ENCODE data around the gene TRPV3. TPM values are rescaled to one million over a fixed set of nuclear protein-coding genes. Genes with fewer than 3 reads are reported as not detected.

Gene TRPV3
- total RNA-seq, 3 donors from 2014 or later (not counting 1 experiment from before 2014, with no cell fraction given): 5.6 to 10.3 (median 7.6) TPM

DNA sequence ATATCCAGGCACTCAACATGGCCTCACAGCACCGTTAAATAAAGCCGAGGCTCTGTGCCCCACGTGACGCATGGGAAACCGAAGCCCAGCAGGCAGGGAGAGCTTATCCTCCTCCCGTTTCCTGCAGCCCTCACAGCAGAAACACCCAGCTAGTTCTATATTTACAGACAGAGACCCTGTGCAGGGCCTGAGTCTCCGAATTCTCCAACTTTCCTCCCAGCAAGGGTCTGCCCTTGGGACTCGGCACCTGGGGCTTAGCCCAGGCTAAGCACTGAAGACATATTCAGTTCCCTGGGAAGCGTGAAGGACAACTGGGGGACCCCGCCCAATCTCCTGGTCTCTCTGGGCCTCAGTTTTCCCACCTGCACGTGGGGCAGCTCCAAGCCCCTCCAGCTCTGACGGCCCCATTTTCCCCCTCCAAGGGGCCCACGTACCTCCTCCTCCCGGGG, 29.2 kb downstream of the TRPV3 start:
- Mint-ChIP-seq H3K9me3 (no peaks in the 10 kb centered on the region), H3K4me3 (no peak overlapping the region), H3K27ac (no peak overlapping the region), H3K4me1 (no peaks in the 10 kb centered on the region), H3K27me3 (ENCODE audit: low read depth in 2 of 2) (no peaks in the 10 kb centered on the region), H3K36me3 (no peaks in the 10 kb centered on the region)
- intact Hi-C loops (cut with micrococcal nuclease): no loop called here
- H3K9me3 ChIP-seq (ENCODE audit: control insufficient read depth, insufficient read depth, low read length): no peaks in the 10 kb centered on the region
- 84% methylated on average over 12 of the region's 14 CpGs for WGBS (ENCODE audit: insufficient coverage)
- H3K27me3 ChIP-seq (ENCODE audit: control insufficient read depth, insufficient read depth, low read length): no peaks in the 10 kb centered on the region
- no peak overlapping the region for H3K4me3 ChIP-seq (ENCODE audit: low read length)
- no peak overlapping the region for H3K27ac ChIP-seq (ENCODE audit: low read length)
- no peak for DNase-seq
- no peaks in the 10 kb centered on the region for H3K36me3 ChIP-seq (ENCODE audit: control insufficient read depth, insufficient read depth, low read length)
- TF ChIP-seq, protein P1, sequence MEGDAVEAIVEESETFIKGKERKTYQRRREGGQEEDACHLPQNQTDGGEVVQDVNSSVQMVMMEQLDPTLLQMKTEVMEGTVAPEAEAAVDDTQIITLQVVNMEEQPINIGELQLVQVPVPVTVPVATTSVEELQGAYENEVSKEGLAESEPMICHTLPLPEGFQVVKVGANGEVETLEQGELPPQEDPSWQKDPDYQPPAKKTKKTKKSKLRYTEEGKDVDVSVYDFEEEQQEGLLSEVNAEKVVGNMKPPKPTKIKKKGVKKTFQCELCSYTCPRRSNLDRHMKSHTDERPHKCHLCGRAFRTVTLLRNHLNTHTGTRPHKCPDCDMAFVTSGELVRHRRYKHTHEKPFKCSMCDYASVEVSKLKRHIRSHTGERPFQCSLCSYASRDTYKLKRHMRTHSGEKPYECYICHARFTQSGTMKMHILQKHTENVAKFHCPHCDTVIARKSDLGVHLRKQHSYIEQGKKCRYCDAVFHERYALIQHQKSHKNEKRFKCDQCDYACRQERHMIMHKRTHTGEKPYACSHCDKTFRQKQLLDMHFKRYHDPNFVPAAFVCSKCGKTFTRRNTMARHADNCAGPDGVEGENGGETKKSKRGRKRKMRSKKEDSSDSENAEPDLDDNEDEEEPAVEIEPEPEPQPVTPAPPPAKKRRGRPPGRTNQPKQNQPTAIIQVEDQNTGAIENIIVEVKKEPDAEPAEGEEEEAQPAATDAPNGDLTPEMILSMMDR (IDR thresholded peaks at IDR 0.05): no peak
- ATAC-seq: no peak
- H3K4me1 ChIP-seq (ENCODE audit: control insufficient read depth, insufficient read depth, low read length): no peaks in the 10 kb centered on the region

DNA sequence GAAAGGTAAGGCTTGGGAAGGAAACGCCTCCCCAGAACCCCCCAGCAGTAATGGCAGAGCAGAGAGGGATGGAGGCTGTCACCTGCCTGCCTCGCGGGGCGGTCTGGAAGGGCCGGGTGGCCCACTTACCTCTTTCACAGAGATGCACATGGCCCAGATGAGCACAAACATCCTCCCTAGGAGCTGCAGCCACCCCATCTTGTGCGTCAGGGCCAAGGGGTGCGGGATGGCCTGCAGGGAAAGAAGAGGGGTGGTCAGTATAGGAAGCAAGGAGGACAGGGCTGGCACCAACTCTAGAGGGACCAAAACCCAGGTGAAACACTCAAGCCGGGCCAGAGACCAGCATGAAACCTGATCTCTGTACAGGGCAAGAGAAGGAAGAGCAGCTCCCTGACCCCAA, 29.7 kb downstream of the TRPV3 start:
- Histone ChIP-seq H3K4me3 (ENCODE audit: low read length) (no peak overlapping the region), H3K4me1 (ENCODE audit: control insufficient read depth, insufficient read depth, low read length) (no peaks in the 10 kb centered on the region), H3K9me3 (ENCODE audit: control insufficient read depth, insufficient read depth, low read length) (no peaks in the 10 kb centered on the region), H3K36me3 (ENCODE audit: control insufficient read depth, insufficient read depth, low read length) (no peaks in the 10 kb centered on the region), H3K27me3 (ENCODE audit: control insufficient read depth, insufficient read depth, low read length) (no peaks in the 10 kb centered on the region), H3K27ac (ENCODE audit: low read length) (no peak overlapping the region)
- WGBS (ENCODE audit: insufficient coverage): 92% methylated on average over 8 of the region's 8 CpGs
- Mint-ChIP-seq H3K36me3 (no peaks in the 10 kb centered on the region), H3K4me3 (no peak overlapping the region), H3K4me1 (no peaks in the 10 kb centered on the region), H3K27ac (no peak overlapping the region), H3K9me3 (no peaks in the 10 kb centered on the region), H3K27me3 (ENCODE audit: low read depth in 2 of 2) (no peaks in the 10 kb centered on the region)
- intact Hi-C loops (cut with micrococcal nuclease): no loop called here
- TF ChIP-seq, protein P1 (IDR thresholded peaks at IDR 0.05): no peak
- ATAC-seq: no peak
- DNase-seq: no peak

GRCh38 chr17:3527468-3527867, 30.1 kb downstream of the TRPV3 start:
- ATAC-seq: no peak
- H3K27ac ChIP-seq (ENCODE audit: low read length): no peak overlapping the region
- WGBS (ENCODE audit: insufficient coverage): 92% methylated on average over 4 of the region's 5 CpGs
- no peak overlapping the region for H3K4me3 Mint-ChIP-seq
- H3K4me1 ChIP-seq (ENCODE audit: control insufficient read depth, insufficient read depth, low read length): no peaks in the 10 kb centered on the region
- no peaks in the 10 kb centered on the region for H3K27me3 Mint-ChIP-seq (ENCODE audit: low read depth in 2 of 2)
- no peak overlapping the region for H3K4me3 ChIP-seq (ENCODE audit: low read length)
- H3K36me3 ChIP-seq (ENCODE audit: control insufficient read depth, insufficient read depth, low read length): no peaks in the 10 kb centered on the region
- H3K27ac Mint-ChIP-seq: no peak overlapping the region
- intact Hi-C loops (cut with micrococcal nuclease): no loop called here
- no peaks in the 10 kb centered on the region for H3K4me1 Mint-ChIP-seq
- H3K9me3 ChIP-seq (ENCODE audit: control insufficient read depth, insufficient read depth, low read length): no peaks in the 10 kb centered on the region
- H3K27me3 ChIP-seq (ENCODE audit: control insufficient read depth, insufficient read depth, low read length): no peaks in the 10 kb centered on the region
- no peaks in the 10 kb centered on the region for H3K9me3 Mint-ChIP-seq
- DNase-seq: no peak
- TF ChIP-seq, protein P1 (IDR thresholded peaks at IDR 0.05): no peak
- no peaks in the 10 kb centered on the region for H3K36me3 Mint-ChIP-seq

DNA sequence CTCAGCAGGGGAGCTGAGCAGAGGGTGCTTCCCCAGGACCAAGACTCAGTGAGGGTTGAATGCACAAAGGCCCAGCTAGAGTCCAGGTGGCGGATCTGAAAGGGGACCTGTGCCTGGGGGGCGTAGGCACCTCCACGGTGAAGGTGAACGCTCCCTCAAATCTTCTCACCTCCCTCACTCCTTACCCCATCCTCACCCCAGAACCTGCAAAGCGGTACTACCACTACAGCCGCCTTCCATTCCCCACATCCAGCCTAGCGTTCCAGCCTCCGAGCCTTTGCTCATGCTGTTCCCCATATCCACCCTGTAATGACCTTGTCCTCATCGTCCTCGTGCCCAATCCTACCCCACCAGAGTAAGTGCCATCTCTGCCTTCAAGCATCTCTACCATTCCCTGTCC, 30.6 kb downstream of the TRPV3 start:
- H3K27me3 ChIP-seq (ENCODE audit: control insufficient read depth, insufficient read depth, low read length): no peaks in the 10 kb centered on the region
- ATAC-seq: no peak
- Mint-ChIP-seq H3K36me3 (no peaks in the 10 kb centered on the region), H3K27ac (no peak overlapping the region), H3K9me3 (no peaks in the 10 kb centered on the region), H3K27me3 (ENCODE audit: low read depth in 2 of 2) (no peaks in the 10 kb centered on the region), H3K4me1 (no peaks in the 10 kb centered on the region), H3K4me3 (no peak overlapping the region)
- WGBS (ENCODE audit: insufficient coverage): 94% methylated on average over 10 of the region's 10 CpGs
- intact Hi-C loops (cut with micrococcal nuclease): no loop called here
- no peak for DNase-seq
- no peak overlapping the region for H3K27ac ChIP-seq (ENCODE audit: low read length)
- no peaks in the 10 kb centered on the region for H3K9me3 ChIP-seq (ENCODE audit: control insufficient read depth, insufficient read depth, low read length)
- H3K4me3 ChIP-seq (ENCODE audit: low read length): no peak overlapping the region
- TF ChIP-seq, protein P1 (IDR thresholded peaks at IDR 0.05): no peak
- no peaks in the 10 kb centered on the region for H3K36me3 ChIP-seq (ENCODE audit: control insufficient read depth, insufficient read depth, low read length)
- no peaks in the 10 kb centered on the region for H3K4me1 ChIP-seq (ENCODE audit: control insufficient read depth, insufficient read depth, low read length)

Measured in natural killer cell (primary cell).